Caco-2 (cell line): ENCODE data around the gene WAPL. TPM values are rescaled to one million over a fixed set of nuclear protein-coding genes. Genes with fewer than 3 reads are reported as not detected.

Source experiments
- BruUV-seq: library from RNA; stranded (reverse); fragments of 400-500 nt; replicated peaks from 2 replicates; lab custom pipeline; 2021; lab: Mats Ljungman, UMichigan
- CTCF ChIA-PET: fragments of 300-600 bp; sonication (Branson Sonifier 250); formaldehyde crosslinking; loops from one replicate; lab custom pipeline; 2022; ENCODE audit warnings: antibody characterized with exemption; lab: Charles Lee
- POLR2A ChIA-PET: fragments of 300-600 bp; sonication (Branson Sonifier 250); formaldehyde crosslinking; loops from one replicate; lab custom pipeline; 2022; ENCODE audit warnings: antibody characterized with exemption; lab: Charles Lee
- DNase-seq, 2 experiments: peaks; one replicate each; pipeline versions ENCODE4 v3.0.0 to v3.0.0-alpha.2; 2020 to 2022
- H3K27me3 ChIP-seq: replicated peaks from 2 replicates; pipeline ENCODE4 v1.6.0; 2011; ENCODE audit warnings: low read length; ENCODE audit not compliant: control insufficient read depth, insufficient read depth
- H3K36me3 ChIP-seq: 2 replicates; pipeline ENCODE4 v1.5.1; 2011; ENCODE audit warnings: low read length; ENCODE audit not compliant: control insufficient read depth, insufficient read depth
- H3K4me1 ChIP-seq: fragments of 250-450 bp; sonication (Bioruptor Pico); 2 replicates; pipeline ENCODE4 v1.5.1; 2020; ENCODE audit warnings: mild to moderate bottlenecking
- H3K4me3 ChIP-seq: 2 replicates; pipeline ENCODE4 v1.5.1; 2011; ENCODE audit warnings: low read depth, mild to moderate bottlenecking, control low read depth, low read length
- H3K9me3 ChIP-seq: fragments of 250-450 bp; sonication (Bioruptor Pico); 2 replicates; pipeline ENCODE4 v1.5.1; 2020; ENCODE audit warnings: mild to moderate bottlenecking, moderate library complexity
- H3K27ac Mint-ChIP-seq: one replicate; pipeline ENCODE4 v1.8.0; 2022; ENCODE audit warnings: mixed read lengths; ENCODE audit not compliant: unreplicated experiment
- H3K27me3 Mint-ChIP-seq: one replicate; pipeline ENCODE4 v1.8.0; 2022; ENCODE audit warnings: mixed read lengths; ENCODE audit not compliant: insufficient read depth, unreplicated experiment
- H3K36me3 Mint-ChIP-seq: one replicate; pipeline ENCODE4 v1.8.0; 2022; ENCODE audit warnings: mild to moderate bottlenecking, mixed read lengths; ENCODE audit not compliant: insufficient read depth, unreplicated experiment
- H3K4me1 Mint-ChIP-seq: one replicate; pipeline ENCODE4 v1.8.0; 2022; ENCODE audit warnings: low read depth, mixed read lengths; ENCODE audit not compliant: unreplicated experiment
- H3K4me3 Mint-ChIP-seq: one replicate; pipeline ENCODE4 v1.8.0; 2022; ENCODE audit warnings: mild to moderate bottlenecking, moderate library complexity, mixed read lengths; ENCODE audit not compliant: unreplicated experiment
- H3K9me3 Mint-ChIP-seq: one replicate; pipeline ENCODE4 v1.8.0; 2022; ENCODE audit warnings: mixed read lengths; ENCODE audit not compliant: unreplicated experiment
- intact Hi-C: fragments of 100-400 bp; cut with micrococcal nuclease; formaldehyde crosslinking; loops from one replicate; pipeline ENCODE4 v1.10.0; 2022; ENCODE audit not compliant: unreplicated experiment
- total RNA-seq: library from RNA; stranded (reverse); gene quantifications from 2 replicates; pipeline ENCODE4 v1.2.3, GENCODE V29; 2022
- TF ChIP-seq, protein P1 (sequence below), 2 experiments: fragments of 200-600 bp in 1 of 2; IDR thresholded peaks; 1 replicate in 1 of 2; 2 replicates in 1 of 2; pipeline versions ENCODE4 v1.5.1 to v1.8.0; 2011 to 2022; ENCODE audit warnings: antibody characterized with exemption in 1 of 2, control low read depth in 1 of 2, inconsistent platforms in 1 of 2, low read depth in 1 of 2, low read length in 1 of 2, mild to moderate bottlenecking in 1 of 2, moderate library complexity in 1 of 2; ENCODE audit not compliant: insufficient read depth in 1 of 2, severe bottlenecking in 1 of 2, unreplicated experiment in 1 of 2

The WAPL gene
- total RNA-seq, 1 experiment from 2014 or later: 49.2 TPM

GRCh38 chr10:86388119-86388704 lies 133.4 kb downstream of the WAPL start:
- no peak for DNase-seq
- ChIA-PET POLR2A (no interaction called here), CTCF (interaction anchor here (0.7 kb wide), 1 partner anchor 84 kb away, joined by 6 read pairs; no protein-coding TSS in a partner anchor)
- TF ChIP-seq, protein P1, sequence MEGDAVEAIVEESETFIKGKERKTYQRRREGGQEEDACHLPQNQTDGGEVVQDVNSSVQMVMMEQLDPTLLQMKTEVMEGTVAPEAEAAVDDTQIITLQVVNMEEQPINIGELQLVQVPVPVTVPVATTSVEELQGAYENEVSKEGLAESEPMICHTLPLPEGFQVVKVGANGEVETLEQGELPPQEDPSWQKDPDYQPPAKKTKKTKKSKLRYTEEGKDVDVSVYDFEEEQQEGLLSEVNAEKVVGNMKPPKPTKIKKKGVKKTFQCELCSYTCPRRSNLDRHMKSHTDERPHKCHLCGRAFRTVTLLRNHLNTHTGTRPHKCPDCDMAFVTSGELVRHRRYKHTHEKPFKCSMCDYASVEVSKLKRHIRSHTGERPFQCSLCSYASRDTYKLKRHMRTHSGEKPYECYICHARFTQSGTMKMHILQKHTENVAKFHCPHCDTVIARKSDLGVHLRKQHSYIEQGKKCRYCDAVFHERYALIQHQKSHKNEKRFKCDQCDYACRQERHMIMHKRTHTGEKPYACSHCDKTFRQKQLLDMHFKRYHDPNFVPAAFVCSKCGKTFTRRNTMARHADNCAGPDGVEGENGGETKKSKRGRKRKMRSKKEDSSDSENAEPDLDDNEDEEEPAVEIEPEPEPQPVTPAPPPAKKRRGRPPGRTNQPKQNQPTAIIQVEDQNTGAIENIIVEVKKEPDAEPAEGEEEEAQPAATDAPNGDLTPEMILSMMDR (IDR thresholded peaks at IDR 0.05; ENCODE audit: insufficient read depth in 1 of 2, low read depth in 1 of 2, low read length in 1 of 2, severe bottlenecking in 1 of 2, unreplicated experiment in 1 of 2): no peak
- Mint-ChIP-seq H3K4me3 (no peak overlapping the region), H3K27me3 (peaks cover 17% of the 10 kb centered on the region), H3K4me1 (peaks cover 6% of the 10 kb centered on the region), H3K36me3 (no peaks in the 10 kb centered on the region), H3K9me3 (no peaks in the 10 kb centered on the region), H3K27ac (no peak overlapping the region)
- Histone ChIP-seq H3K4me3 (no peak overlapping the region), H3K9me3 (no peaks in the 10 kb centered on the region), H3K27me3 (no peaks in the 10 kb centered on the region), H3K36me3 (no peaks in the 10 kb centered on the region), H3K4me1 (no peaks in the 10 kb centered on the region)
- BruUV-seq: no TSS peak
- intact Hi-C loops: no loop called here

DNA sequence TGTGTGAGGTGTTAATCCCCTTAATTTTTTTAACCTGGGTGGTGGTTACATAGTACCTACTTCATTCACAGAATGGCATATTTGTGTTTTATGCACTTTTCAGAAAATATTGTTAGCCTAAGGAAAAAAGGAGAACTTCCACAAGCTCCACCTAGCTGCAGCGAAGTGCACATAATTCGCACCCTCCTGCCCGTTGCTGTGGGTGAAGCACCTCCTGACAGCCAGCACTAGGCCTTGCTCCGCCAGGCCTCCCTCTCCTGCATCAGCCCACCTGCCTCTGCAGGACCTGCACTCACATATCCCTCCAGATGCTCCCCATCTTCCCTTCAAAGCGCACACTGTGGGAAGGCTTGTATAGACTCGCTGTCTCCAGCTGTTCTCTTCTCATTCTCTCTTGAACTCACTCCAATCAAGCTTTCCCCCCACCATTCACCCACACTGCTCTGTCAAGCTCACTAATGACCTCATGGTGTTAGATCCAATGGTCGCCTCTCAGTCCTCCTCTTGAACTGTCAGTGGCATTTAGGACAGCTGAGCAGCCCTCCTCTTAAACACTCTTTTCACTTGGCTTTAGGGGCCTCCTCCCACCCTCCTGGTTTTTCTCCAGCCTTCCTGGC lies 134.3 kb downstream of the WAPL start:
- no TSS peak for BruUV-seq

DNA sequence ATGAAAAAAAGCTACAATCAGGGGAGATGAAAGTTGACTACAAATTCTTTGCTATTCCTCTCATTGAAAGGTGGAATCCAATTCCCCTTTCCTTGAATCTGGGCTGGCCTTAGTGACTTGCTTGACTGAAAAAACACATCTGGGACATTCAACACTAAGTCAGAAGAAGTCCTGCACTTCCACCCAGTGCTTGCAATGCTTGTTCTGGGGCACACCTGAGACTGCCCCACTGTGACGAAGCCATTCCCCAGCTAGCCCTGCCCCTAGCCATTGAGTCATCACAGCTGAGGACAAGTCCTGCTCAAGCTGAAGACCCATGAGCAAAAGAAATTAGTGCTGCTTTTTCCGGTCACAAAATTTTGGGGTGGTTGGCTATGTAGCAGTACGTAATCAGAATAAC lies 135.8 kb downstream of the WAPL start:
- CTCF ChIA-PET: no interaction called here
- peaks cover 6% of the 10 kb centered on the region for H3K4me1 Mint-ChIP-seq
- H3K27me3 Mint-ChIP-seq: peaks cover 26% of the 10 kb centered on the region

More for the DNA sequence above, 134.3 kb downstream of the WAPL start:
- Mint-ChIP-seq H3K9me3 (no peaks in the 10 kb centered on the region), H3K27me3 (peaks cover 18% of the 10 kb centered on the region), H3K4me1 (peaks cover 6% of the 10 kb centered on the region), H3K27ac (no peak overlapping the region), H3K4me3 (no peak overlapping the region), H3K36me3 (no peaks in the 10 kb centered on the region)
- TF ChIP-seq, protein P1 (IDR thresholded peaks at IDR 0.05; ENCODE audit: insufficient read depth in 1 of 2, low read depth in 1 of 2, low read length in 1 of 2, severe bottlenecking in 1 of 2, unreplicated experiment in 1 of 2): no peak
- H3K27me3 ChIP-seq: no peaks in the 10 kb centered on the region
- no peaks in the 10 kb centered on the region for H3K9me3 ChIP-seq
- no peak for DNase-seq
- CTCF ChIA-PET: no interaction called here
- H3K4me1 ChIP-seq: no peaks in the 10 kb centered on the region
- POLR2A ChIA-PET: no interaction called here
- no peak overlapping the region for H3K4me3 ChIP-seq
- intact Hi-C loops: no loop called here
- H3K36me3 ChIP-seq: no peaks in the 10 kb centered on the region

More for the DNA sequence above, 135.8 kb downstream of the WAPL start:
- no peaks in the 10 kb centered on the region for H3K27me3 ChIP-seq
- no peak overlapping the region for H3K4me3 Mint-ChIP-seq
- intact Hi-C loops: no loop called here
- no peaks in the 10 kb centered on the region for H3K9me3 ChIP-seq
- POLR2A ChIA-PET: no interaction called here
- H3K4me1 ChIP-seq: no peaks in the 10 kb centered on the region
- no peak for DNase-seq
- TF ChIP-seq, protein P1 (IDR thresholded peaks at IDR 0.05; ENCODE audit: insufficient read depth in 1 of 2, low read depth in 1 of 2, low read length in 1 of 2, severe bottlenecking in 1 of 2, unreplicated experiment in 1 of 2): no peak
- H3K36me3 ChIP-seq: no peaks in the 10 kb centered on the region
- no peaks in the 10 kb centered on the region for H3K36me3 Mint-ChIP-seq
- H3K4me3 ChIP-seq: no peak overlapping the region
- H3K9me3 Mint-ChIP-seq: no peaks in the 10 kb centered on the region
- H3K27ac Mint-ChIP-seq: no peak overlapping the region
- no TSS peak for BruUV-seq

Other genes starting within 250 kb of the WAPL start
- 6.9 and 8.0 TPM in 2 replicates for gene GRID1, start 155.0 kb downstream of the WAPL start, total RNA-seq
- gene OPN4, start 132.8 kb upstream of the WAPL start, total RNA-seq: not detected in 2 replicates
- gene LDB3, start 146.7 kb upstream of the WAPL start, total RNA-seq: 0.09 TPM in 1 of 2 replicates, not detected in the other
- 53.4 and 63.2 TPM in 2 replicates for gene BMPR1A, start 234.8 kb upstream of the WAPL start, total RNA-seq